ENCODE data around the gene FBXW5.

The FBXW5 gene

DNA sequence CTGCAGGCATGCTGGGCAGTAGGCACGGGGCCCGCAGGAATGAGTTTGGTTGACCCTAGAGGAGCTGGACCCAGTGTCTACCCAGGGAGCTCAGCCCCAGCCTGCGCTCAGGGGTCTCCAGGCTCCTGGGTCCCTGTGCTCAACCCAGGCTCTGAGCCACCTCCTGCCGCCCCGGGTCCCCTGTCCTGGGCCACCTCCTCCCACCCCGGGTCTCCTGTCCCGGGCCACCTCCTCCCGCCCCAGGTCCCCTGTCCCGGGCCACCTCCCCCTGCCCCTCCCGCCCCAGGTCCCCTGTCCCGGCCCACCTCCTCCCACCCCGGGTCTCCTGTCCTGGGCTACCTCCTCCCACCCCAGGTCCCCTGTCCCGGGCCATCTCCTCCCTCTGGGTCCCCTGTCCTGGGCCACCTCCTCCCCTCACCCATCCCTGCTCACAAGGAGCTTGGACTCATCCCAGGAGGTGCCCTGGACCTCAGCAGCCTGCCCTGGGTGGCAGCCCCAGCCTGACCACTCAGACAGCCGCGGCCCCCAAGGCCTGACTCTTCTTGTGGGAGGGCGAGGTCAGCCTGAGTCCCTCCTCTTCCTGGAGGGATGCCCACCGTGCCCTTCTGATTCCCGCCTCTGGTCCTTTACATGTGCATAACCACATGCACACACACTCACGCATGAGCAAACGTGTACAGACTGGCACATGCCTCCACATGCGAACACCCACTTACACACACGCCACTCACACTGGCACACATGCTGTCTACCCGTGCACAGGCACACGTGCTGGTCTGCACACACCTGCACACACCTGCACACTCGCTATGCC lies 9.9 kb upstream of the FBXW5 start:
- Histone ChIP-seq H3K9me3 (ENCODE audit: insufficient read depth, low read length) (no peaks in the 10 kb centered on the region), H3K9ac (ENCODE audit: insufficient read length, low read depth) (no peak overlapping the region), H3K27me3 (ENCODE audit: insufficient read depth, insufficient read length) (peaks cover 10% of the 10 kb centered on the region), H3K4me3 (ENCODE audit: insufficient read length, low read depth) (no peak overlapping the region), H3K4me1 (ENCODE audit: insufficient read depth, insufficient read length) (peaks cover 11% of the 10 kb centered on the region), H3K36me3 (ENCODE audit: insufficient read depth, insufficient read length, low read length) (no peaks in the 10 kb centered on the region)
- TF ChIP-seq YY1 (IDR thresholded peaks at IDR 0.05; ENCODE audit: insufficient read depth, insufficient read length) (no peak), ZNF274 (IDR thresholded peaks at IDR 0.05; ENCODE audit: low read depth, low read length) (no peak), SUZ12 (IDR thresholded peaks at IDR 0.05; ENCODE audit: extremely low read depth, insufficient read depth, insufficient read length) (no peak)
- no peak for DNase-seq (ENCODE audit: low read depth, low spot score)

GRCh38 chr9:136953771-136954269 lies 9.3 kb upstream of the FBXW5 start:
- Histone ChIP-seq H3K4me3 (ENCODE audit: insufficient read length, low read depth) (no peak overlapping the region), H3K9ac (ENCODE audit: insufficient read length, low read depth) (peak overlapping the region; percentile 50), H3K4me1 (ENCODE audit: insufficient read depth, insufficient read length) (peaks cover 8% of the 10 kb centered on the region), H3K27me3 (ENCODE audit: insufficient read depth, insufficient read length) (peaks cover 10% of the 10 kb centered on the region), H3K36me3 (ENCODE audit: insufficient read depth, insufficient read length, low read length) (no peaks in the 10 kb centered on the region), H3K9me3 (ENCODE audit: insufficient read depth, low read length) (no peaks in the 10 kb centered on the region)
- no peak for TF ChIP-seq ZNF274 (IDR thresholded peaks at IDR 0.05; ENCODE audit: low read depth, low read length)
- no peak for TF ChIP-seq YY1 (IDR thresholded peaks at IDR 0.05; ENCODE audit: insufficient read depth, insufficient read length)
- no peak for TF ChIP-seq SUZ12 (IDR thresholded peaks at IDR 0.05; ENCODE audit: extremely low read depth, insufficient read depth, insufficient read length)
- DNase-seq (ENCODE audit: low read depth, low spot score) = no peak

DNA sequence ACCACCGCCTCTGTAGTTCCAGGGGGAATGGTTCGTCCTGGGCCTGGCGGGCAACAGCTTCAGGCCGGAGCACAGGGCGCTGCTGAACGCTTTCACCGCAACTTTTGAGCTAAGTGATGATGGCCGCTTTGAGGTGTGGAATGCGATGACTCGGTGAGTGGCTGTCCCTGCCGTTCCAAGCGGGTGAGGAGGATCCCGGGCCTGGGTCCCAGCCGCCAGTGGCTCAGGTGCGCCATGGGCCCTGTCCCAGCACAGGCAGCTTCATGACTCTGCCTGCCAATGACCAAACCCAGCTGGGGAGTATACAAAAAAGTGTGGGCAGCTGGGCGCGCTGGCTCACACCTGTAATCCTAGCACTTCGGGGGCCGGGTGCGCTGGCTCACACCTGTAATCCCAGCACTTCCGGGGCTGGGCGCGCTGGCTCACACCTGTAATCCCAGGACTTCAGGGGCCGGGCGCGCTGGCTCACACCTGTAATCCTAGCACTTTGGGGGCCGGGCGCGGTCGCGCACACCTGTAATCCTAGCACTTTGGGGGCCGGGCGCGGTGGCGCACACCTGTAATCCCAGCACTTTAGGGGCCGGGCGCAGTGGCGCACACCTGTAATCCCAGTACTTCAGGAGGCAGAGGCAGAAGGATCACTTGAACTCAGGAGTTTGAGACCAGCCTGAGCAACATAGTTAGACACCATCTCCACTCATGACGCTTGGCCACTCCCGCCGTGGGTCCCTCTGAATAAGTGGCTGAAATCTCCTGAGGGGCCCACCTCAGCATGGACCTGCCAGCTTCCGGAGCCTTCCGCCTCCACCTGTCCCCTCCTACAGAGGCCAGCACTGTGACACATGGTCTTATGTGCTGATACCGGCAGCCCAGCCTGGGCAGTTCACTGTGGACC lies 8.6 kb upstream of the FBXW5 start:
- H3K4me1 ChIP-seq (ENCODE audit: insufficient read depth, insufficient read length) = peaks cover 9% of the 10 kb centered on the region
- no peak for DNase-seq (ENCODE audit: low read depth, low spot score)
- H3K4me3 ChIP-seq (ENCODE audit: insufficient read length, low read depth) = no peak overlapping the region
- peaks cover 5% of the 10 kb centered on the region for H3K27me3 ChIP-seq (ENCODE audit: insufficient read depth, insufficient read length)
- TF ChIP-seq YY1 (IDR thresholded peaks at IDR 0.05; ENCODE audit: insufficient read depth, insufficient read length) (no peak), SUZ12 (IDR thresholded peaks at IDR 0.05; ENCODE audit: extremely low read depth, insufficient read depth, insufficient read length) (no peak), ZNF274 (IDR thresholded peaks at IDR 0.05; ENCODE audit: low read depth, low read length) (no peak)
- no peak overlapping the region for H3K9ac ChIP-seq (ENCODE audit: insufficient read length, low read depth)
- no peaks in the 10 kb centered on the region for H3K36me3 ChIP-seq (ENCODE audit: insufficient read depth, insufficient read length, low read length)
- no peaks in the 10 kb centered on the region for H3K9me3 ChIP-seq (ENCODE audit: insufficient read depth, low read length)

DNA sequence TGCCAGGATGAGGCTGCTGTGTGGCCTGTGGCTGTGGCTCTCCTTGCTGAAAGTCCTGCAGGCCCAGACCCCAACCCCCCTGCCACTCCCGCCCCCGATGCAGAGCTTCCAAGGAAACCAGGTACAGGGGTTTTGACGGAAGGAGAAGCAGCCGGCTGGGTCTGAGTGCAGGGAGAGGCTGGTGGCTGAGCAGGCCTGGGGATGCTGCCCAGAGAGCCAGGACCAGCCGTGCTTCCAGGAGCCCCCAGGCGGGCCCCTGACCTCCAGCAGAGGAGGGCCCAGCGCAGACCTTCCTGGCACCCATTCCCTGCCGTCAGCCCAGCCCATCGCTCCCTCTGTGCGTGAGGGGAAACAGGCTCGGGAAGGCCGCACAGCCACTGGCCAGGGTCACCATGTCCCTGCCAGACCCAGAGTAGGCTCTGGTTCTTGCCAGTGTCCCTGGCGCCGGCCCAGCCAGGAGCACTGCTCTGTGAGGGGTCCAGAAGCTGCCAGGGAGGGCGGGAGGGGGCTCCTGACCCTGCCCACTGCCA lies 7.8 kb upstream of the FBXW5 start:
- H3K4me1 ChIP-seq (ENCODE audit: insufficient read depth, insufficient read length) = peaks cover 16% of the 10 kb centered on the region
- peak overlapping the region; percentile 50 for H3K9ac ChIP-seq (ENCODE audit: insufficient read length, low read depth)
- H3K36me3 ChIP-seq (ENCODE audit: insufficient read depth, insufficient read length, low read length) = no peaks in the 10 kb centered on the region
- no peak for TF ChIP-seq ZNF274 (IDR thresholded peaks at IDR 0.05; ENCODE audit: low read depth, low read length)
- TF ChIP-seq SUZ12 (IDR thresholded peaks at IDR 0.05; ENCODE audit: extremely low read depth, insufficient read depth, insufficient read length) = no peak
- no peak for TF ChIP-seq YY1 (IDR thresholded peaks at IDR 0.05; ENCODE audit: insufficient read depth, insufficient read length)
- peaks cover 5% of the 10 kb centered on the region for H3K27me3 ChIP-seq (ENCODE audit: insufficient read depth, insufficient read length)
- no peak for DNase-seq (ENCODE audit: low read depth, low spot score)
- H3K9me3 ChIP-seq (ENCODE audit: insufficient read depth, low read length) = no peaks in the 10 kb centered on the region
- no peak overlapping the region for H3K4me3 ChIP-seq (ENCODE audit: insufficient read length, low read depth)

DNA sequence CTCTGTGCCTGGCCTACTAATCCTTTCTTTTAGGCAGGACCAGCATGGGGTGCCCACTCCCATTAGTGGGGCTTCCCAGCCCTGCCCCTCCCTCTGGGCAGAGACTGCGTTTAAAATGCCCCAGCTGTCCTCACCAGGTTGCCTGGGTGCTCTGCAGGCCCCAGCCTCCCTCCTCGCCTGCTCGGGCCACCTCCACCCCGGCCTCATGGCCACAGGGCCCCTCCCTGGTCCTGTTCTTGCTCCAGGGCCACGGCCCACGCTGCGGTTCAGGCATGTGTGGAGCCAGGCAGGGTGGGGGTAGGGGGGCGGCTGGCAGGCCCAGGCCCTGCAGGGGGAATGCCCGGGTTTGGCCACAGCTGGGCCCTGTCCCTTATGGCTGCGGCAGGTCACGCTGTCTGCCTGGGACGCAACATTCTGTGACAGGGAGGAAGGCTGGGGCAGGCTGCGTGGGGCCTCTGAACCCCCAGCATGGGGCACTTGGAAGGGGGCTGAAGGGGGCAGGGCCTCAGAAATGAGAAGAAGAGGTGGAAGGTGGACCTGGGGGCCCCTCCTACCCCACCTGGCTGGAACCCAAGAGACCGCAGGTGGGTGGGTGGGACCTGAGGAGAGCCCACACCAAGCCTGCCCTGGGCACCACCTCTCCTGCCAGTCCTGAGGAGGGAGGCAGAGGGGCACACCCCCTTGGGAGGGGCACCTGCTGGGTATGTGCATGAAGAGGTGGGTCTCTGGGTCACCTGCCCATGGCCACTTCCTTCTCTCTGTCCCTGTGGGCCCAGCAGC lies 7.2 kb upstream of the FBXW5 start, which contains the start of gene LCN12:
LCN12 (plus strand) TSS at position 733 of the 780 bp plus-strand sequence. CDS start 55 bp downstream, outside the sequence.
- no peak for DNase-seq (ENCODE audit: low read depth, low spot score)
- Histone ChIP-seq H3K27me3 (ENCODE audit: insufficient read depth, insufficient read length) (peaks cover 5% of the 10 kb centered on the region), H3K4me3 (ENCODE audit: insufficient read length, low read depth) (no peak within 1 kb of the TSS), H3K9ac (ENCODE audit: insufficient read length, low read depth) (peak within 1 kb of the TSS; percentile 50), H3K4me1 (ENCODE audit: insufficient read depth, insufficient read length) (peaks cover 19% of the 10 kb centered on the region), H3K36me3 (ENCODE audit: insufficient read depth, insufficient read length, low read length) (no peaks in the 10 kb centered on the region), H3K9me3 (ENCODE audit: insufficient read depth, low read length) (no peaks in the 10 kb centered on the region)
- no peak for TF ChIP-seq YY1 (IDR thresholded peaks at IDR 0.05; ENCODE audit: insufficient read depth, insufficient read length)
- no peak for TF ChIP-seq ZNF274 (IDR thresholded peaks at IDR 0.05; ENCODE audit: low read depth, low read length)
- no peak for TF ChIP-seq SUZ12 (IDR thresholded peaks at IDR 0.05; ENCODE audit: extremely low read depth, insufficient read depth, insufficient read length)

GRCh38 chr9:136950656-136951276 lies 6.2 kb upstream of the FBXW5 start:
- no peak for DNase-seq (ENCODE audit: low read depth, low spot score)
- Histone ChIP-seq H3K27me3 (ENCODE audit: insufficient read depth, insufficient read length) (peaks cover 2% of the 10 kb centered on the region), H3K36me3 (ENCODE audit: insufficient read depth, insufficient read length, low read length) (no peaks in the 10 kb centered on the region), H3K4me1 (ENCODE audit: insufficient read depth, insufficient read length) (peaks cover 21% of the 10 kb centered on the region), H3K9ac (ENCODE audit: insufficient read length, low read depth) (peak overlapping the region; percentile 96), H3K4me3 (ENCODE audit: insufficient read length, low read depth) (peak overlapping the region; percentile 77), H3K9me3 (ENCODE audit: insufficient read depth, low read length) (no peaks in the 10 kb centered on the region)
- TF ChIP-seq ZNF274 (IDR thresholded peaks at IDR 0.05; ENCODE audit: low read depth, low read length) (no peak), SUZ12 (IDR thresholded peaks at IDR 0.05; ENCODE audit: extremely low read depth, insufficient read depth, insufficient read length) (no peak), YY1 (IDR thresholded peaks at IDR 0.05; ENCODE audit: insufficient read depth, insufficient read length) (no peak)
